Nephron (organoid): ENCODE data around the gene TLX1.

Source experiments
- H3K27ac Mint-ChIP-seq, 3 experiments: 2 replicates each; pipeline ENCODE4 v1.8.0; 2020; ENCODE audit warnings: mixed read lengths in 3 of 3, mild to moderate bottlenecking in 2 of 3, moderate library complexity in 1 of 3
- H3K27me3 Mint-ChIP-seq: 2 replicates; pipeline ENCODE4 v1.8.0; 2021; ENCODE audit warnings: low read depth, mild to moderate bottlenecking, moderate library complexity, mixed read lengths
- H3K36me3 Mint-ChIP-seq: 2 replicates; pipeline ENCODE4 v1.8.0; 2020; ENCODE audit warnings: low read depth, mixed read lengths
- H3K4me1 Mint-ChIP-seq: 2 replicates; pipeline ENCODE4 v1.8.0; 2020; ENCODE audit warnings: mixed read lengths
- H3K4me3 Mint-ChIP-seq, 3 experiments: 2 replicates each; pipeline ENCODE4 v1.8.0; 2020; ENCODE audit warnings: mild to moderate bottlenecking in 3 of 3, mixed read lengths in 3 of 3, moderate library complexity in 2 of 3
- H3K9me3 Mint-ChIP-seq: 2 replicates; pipeline ENCODE4 v1.8.0; 2020; ENCODE audit warnings: mixed read lengths
- TF ChIP-seq, protein P1 (sequence below), 3 experiments: fragments of 200-600 bp; sonication (generic); IDR thresholded peaks; one replicate each; pipeline ENCODE4 v1.5.0; 2021; ENCODE audit warnings: antibody characterized with exemption in 3 of 3; ENCODE audit not compliant: unreplicated experiment in 3 of 3

TLX1 gene

DNA sequence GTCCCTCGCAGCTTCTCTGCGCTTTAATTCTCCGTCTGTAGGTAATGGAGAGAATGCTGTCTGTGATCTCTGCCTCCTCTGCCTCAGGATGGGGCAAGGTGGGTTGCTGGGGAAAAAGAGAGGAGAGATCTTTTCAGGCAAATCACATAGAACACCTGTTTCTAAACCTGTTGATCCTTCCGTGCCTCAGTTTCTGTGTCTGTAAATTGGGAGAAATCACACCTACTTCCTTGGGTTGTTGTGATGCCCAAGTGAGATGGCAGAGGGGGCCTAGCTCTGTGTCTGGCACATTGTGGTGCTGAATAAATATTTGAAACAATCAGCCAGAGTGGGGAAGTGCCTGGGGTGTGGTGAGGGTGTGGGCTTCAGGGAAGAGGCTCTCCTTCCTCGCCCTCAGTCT lies 40.5 kb upstream of the TLX1 start:
- H3K27me3 Mint-ChIP-seq, result peaks cover 79% of the 10 kb centered on the region
- H3K27ac Mint-ChIP-seq, result no peak overlapping the region
- H3K4me1 Mint-ChIP-seq, result peaks cover 34% of the 10 kb centered on the region
- H3K4me3 Mint-ChIP-seq, result no peak overlapping the region
- TF ChIP-seq, protein P1, sequence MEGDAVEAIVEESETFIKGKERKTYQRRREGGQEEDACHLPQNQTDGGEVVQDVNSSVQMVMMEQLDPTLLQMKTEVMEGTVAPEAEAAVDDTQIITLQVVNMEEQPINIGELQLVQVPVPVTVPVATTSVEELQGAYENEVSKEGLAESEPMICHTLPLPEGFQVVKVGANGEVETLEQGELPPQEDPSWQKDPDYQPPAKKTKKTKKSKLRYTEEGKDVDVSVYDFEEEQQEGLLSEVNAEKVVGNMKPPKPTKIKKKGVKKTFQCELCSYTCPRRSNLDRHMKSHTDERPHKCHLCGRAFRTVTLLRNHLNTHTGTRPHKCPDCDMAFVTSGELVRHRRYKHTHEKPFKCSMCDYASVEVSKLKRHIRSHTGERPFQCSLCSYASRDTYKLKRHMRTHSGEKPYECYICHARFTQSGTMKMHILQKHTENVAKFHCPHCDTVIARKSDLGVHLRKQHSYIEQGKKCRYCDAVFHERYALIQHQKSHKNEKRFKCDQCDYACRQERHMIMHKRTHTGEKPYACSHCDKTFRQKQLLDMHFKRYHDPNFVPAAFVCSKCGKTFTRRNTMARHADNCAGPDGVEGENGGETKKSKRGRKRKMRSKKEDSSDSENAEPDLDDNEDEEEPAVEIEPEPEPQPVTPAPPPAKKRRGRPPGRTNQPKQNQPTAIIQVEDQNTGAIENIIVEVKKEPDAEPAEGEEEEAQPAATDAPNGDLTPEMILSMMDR (IDR thresholded peaks at IDR 0.05; ENCODE audit: unreplicated experiment in 3 of 3), result no peak
- no peaks in the 10 kb centered on the region for H3K9me3 Mint-ChIP-seq
- no peaks in the 10 kb centered on the region for H3K36me3 Mint-ChIP-seq

DNA sequence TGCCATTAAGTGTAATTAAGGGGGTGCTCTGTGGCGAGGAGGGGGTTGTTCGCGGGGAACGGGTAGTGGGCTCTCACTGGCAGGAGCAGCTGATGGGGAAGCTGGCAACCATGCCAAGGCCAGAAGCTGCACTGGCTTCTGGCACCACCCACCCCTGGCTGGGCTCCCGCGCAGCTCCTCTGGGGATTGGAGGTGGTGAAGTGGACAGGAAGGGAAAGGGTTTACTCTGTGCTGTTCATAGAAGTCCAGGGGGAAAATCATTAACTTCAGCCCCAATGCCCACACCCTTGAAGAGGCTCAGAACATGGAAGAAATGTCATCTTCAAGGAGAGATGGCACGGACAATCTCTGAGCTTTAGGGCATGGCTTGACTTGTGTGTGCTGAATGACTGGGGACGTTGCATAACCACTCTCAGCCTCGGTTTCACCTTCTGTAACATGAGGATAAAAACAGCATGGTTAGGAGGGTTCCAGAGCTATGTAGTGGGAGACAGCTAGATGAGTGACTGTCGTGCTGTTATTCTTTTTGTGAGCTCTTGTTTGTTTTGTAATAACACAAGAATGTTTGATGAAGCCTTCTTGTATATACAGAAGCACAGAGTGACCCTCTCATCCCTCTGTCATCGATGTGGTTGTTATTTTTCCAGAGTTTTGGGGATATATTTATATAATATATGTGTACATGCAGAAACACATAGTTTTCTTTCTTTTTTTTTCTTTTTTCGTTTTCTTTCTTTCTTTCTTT lies 39.4 kb upstream of the TLX1 start:
- peaks cover 35% of the 10 kb centered on the region for H3K4me1 Mint-ChIP-seq
- H3K4me3 Mint-ChIP-seq, result peak overlapping the region in 1 of 3 experiments; percentile 5
- TF ChIP-seq, protein P1 (IDR thresholded peaks at IDR 0.05; ENCODE audit: unreplicated experiment in 3 of 3), result no peak
- no peaks in the 10 kb centered on the region for H3K9me3 Mint-ChIP-seq
- H3K36me3 Mint-ChIP-seq, result no peaks in the 10 kb centered on the region
- H3K27ac Mint-ChIP-seq, result no peak overlapping the region
- peaks cover 72% of the 10 kb centered on the region for H3K27me3 Mint-ChIP-seq

DNA sequence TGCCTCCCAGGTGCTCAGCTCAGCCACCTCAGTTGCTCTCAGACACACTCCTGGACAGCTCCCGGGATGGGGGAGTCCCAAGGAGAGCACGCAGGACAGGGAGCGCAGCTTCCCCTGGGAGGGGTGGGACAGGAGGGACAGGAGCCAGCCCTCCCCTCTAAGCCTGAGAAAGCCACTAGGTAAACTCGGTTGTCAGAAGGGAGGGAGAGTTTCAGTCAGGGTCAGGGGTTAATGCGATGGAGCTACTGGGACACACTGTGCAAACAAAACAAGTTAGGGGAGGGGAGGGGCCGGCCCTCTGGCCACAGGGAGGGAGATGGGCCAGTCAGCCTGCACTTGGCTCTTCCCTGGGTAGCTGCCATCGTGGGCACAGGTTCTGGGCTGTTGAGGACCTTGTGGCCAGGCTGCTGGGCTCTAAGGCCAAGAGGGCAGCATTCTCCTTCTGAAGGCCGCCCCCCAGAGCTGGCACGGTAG lies 38.2 kb upstream of the TLX1 start:
- Mint-ChIP-seq H3K27me3 (peaks cover 72% of the 10 kb centered on the region), H3K27ac (no peak overlapping the region), H3K36me3 (no peaks in the 10 kb centered on the region), H3K4me1 (peaks cover 35% of the 10 kb centered on the region), H3K9me3 (no peaks in the 10 kb centered on the region), H3K4me3 (peak overlapping the region in 1 of 3 experiments; percentile 17)
- TF ChIP-seq, protein P1 (IDR thresholded peaks at IDR 0.05; ENCODE audit: unreplicated experiment in 3 of 3), result no peak

DNA sequence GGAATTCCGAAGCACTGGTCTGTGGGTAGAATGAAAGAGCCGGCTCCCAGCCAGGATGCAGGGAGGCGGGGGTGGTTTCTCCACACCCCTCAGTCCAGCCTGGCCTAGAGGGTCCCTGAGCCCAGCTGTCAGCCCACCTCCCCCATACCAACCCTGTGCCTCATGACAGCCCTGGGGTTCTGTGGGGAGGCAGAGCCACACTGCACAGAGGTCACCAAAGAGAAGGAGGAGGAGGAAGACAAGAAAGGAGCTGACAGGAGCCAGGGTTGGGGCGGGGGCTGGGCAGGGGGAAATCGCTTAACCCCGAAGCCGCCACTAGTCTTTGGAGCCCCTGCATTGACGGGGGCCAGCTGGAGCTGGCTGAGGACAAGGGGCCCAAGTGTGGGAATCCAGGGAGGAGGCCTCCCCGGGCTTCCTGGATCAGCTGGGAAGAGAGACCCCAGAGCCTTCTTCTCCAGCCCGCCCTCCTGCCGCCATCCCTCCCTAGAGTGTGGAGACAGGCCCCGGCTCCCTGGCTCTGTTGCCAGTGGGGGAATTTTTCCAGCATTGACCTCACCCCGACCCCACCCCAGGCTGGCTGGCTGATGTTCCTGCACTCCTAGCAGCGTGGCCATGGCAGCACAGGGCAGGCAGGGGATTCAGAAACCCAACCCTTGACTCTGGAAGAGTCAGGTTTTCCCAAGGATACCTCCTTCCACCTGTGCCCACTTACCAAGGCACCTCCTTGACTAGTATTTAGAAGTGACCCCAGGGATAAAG lies 36.8 kb upstream of the TLX1 start:
- TF ChIP-seq, protein P1 (IDR thresholded peaks at IDR 0.05; ENCODE audit: unreplicated experiment in 3 of 3), result no peak
- Mint-ChIP-seq H3K4me3 (peak overlapping the region in 2 of 3 experiments; percentile 7 to 30), H3K27ac (peak overlapping the region; percentile 8 to 93 (median 89)), H3K36me3 (no peaks in the 10 kb centered on the region), H3K9me3 (no peaks in the 10 kb centered on the region), H3K27me3 (peaks cover 68% of the 10 kb centered on the region), H3K4me1 (peaks cover 35% of the 10 kb centered on the region)

DNA sequence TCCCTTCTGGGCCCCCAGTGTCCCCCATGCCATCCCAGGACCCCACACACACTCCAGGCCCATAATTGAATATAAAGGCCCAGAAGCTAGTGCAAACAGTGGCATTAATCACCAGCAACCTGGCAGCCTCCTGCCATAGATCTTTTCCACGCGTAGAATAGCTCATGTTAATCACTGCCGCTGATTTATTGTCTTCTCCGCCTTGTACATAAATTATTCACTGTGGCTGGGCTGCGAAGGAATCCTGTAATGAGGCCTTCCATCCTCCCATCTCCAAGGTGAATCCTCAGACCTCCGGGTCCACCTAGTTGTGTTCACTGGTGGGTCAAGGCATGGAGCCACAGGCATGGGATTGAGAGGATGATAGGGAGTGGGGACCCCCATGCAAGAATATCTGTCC lies 36.1 kb upstream of the TLX1 start:
- Mint-ChIP-seq H3K27ac (peak overlapping the region in 1 of 3 experiments; percentile 93), H3K36me3 (no peaks in the 10 kb centered on the region), H3K4me1 (peaks cover 35% of the 10 kb centered on the region), H3K4me3 (peak overlapping the region in 2 of 3 experiments; percentile 52 to 53), H3K9me3 (peaks cover 6% of the 10 kb centered on the region), H3K27me3 (peaks cover 71% of the 10 kb centered on the region)
- TF ChIP-seq, protein P1 (IDR thresholded peaks at IDR 0.05; ENCODE audit: unreplicated experiment in 3 of 3), result no peak
